CD4-positive, alpha-beta T cell treated with Interferon alpha-2 for 1 hour (primary cell): ENCODE measurements around the gene GJB2.
"Not testable (repeated sequence)": the region's sequence is repeated elsewhere in the genome, so short reads cannot be mapped to it uniquely, and the experiment has no call there.

Source experiments
- DNase-seq, 2 donors: peaks; one replicate each; pipeline ENCODE4 v3.0.0-alpha.2; 2020 to 2022

Gene GJB2

DNA sequence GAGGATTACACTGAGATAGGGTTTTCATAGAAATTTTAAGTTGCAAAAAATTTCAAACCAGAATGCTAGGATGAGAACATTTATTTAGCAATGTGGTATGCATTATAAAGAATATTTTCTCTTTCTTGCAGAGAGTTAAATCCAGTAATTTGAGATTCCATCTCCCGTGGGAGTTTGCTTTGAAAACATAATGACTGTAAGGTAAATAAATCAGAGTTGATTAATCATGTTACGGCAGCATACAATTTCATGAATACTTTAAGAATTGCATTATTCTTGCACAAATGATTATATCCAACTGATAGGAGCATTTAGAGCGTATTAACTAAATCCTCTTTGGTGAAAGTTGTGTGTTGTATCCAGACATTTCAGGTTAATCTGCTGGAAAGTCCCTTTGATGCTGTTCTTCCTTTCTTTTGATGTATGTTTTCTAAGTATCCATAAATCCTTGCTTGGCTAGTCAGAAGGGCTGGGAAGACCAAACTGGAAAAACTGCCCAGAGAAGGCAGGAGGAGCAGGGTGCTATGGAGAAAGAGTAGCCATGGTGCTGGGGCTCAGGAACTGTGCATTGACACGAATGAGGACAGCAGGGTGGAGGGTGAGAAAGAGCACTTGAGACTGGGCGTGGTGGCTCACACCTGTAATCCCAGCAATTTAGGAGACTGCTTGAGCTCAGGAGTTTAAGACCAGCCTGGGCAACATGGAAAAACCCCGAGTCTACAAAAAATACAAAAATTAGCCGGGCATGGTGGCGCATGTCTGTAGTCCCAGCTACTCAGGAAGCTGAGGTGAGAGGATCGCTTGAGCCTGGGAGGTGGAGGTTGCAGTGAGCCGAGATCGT lies 27.1 kb downstream of the GJB2 start:
- no peak for DNase-seq

DNA sequence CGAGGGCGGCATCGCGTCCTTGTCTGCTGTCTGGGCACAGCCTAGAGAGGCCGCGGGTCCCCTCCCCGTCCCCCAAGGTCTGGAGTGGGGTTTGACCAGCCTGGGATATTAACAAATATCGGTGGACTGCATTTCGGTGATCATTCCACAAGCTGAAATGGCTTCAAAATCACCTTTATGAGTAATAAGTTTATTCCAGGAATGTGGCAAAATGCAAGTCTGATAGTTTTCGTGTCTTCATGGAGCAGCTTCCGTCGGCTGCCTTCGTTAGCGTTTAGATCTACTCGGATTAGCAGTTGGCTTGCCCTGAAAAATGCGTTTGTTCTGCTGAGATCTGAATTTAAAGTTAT lies 30.8 kb downstream of the GJB2 start:
- no peak for DNase-seq

DNA sequence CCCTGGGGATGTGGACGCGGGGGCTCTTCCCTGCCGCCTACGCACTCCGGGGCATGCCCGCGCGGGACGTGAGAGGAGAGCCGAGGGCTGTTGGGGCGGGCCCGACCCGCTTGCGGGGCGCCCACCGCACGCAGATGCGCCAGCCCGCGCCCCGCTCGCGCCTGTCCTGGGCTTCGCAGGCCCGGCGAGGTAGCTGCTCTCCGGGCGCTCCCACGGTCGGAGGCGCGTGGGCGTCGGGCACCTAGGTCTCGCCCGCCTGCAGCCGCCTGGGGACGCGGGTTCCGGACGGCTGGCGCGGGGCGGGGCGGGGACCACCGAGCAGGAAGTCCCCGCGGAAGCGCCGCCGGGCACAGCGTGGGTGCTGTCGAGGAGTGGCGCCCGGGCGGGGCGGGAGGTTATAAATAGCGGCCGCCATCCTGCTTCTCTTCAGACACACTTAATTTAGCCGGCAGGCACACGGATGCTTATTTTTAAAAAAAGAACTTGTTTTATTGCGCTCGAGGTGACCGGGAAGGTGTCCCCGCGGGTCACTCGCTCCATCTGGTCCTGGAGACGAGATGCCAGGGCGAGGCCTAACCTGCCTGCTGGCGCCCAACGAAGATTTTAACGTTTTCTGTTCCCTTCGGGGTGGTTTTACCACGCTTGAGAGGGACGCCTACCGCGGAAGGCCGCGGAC lies 31.3 kb downstream of the GJB2 start:
- DNase-seq, result peak; percentile 60 to 67

DNA sequence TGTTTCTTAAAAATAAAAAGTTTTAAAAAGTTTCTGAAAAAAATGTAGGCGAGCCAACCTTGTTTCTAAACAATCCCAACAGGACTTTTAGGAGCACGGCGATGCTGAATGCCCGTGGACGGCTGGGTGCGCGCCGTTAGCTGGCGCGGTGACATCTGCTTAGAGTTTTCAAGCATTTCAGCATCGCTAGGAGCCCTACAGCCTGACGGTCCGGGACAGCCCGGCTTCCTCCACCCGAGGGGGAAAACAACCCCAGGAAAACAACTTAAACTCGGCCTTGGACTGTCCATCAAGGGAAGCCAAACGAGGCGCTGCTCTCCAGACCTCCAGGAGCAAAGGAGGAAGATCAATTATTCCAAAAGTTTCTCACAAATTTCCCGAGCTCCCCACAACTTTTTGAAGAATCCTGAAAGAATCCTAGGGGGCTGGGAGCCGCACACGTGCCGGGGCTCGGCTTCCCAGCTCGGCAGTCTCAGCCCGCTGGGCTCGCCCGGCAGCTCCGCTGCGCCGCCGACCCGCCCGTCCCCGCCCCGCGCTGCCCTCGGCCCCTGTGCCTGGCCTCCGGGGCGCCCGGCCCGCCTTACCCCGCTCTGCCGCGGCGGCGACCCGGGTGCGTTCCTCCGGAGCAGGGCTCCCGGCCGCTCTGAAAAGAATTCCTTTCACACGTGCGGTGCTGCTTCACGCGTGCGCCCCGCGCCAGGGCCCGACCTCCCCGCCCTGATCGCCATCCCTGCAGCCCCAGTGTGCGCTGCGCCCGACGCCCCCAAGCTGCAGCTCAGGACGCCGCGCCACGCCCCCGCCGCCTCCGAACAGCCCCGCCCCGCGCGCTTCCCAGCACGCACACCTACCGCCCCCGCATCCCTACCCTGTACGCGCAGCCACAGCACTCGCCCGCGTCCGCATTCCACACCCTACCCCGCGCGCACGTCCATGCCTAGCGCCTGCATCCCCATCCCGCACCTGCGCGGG lies 32.1 kb downstream of the GJB2 start, which contains the start of gene GJA3:
GJA3 (minus strand) TSS at position 747 of the 969 bp plus-strand sequence. CDS start 17,764 bp downstream, outside the sequence.
- DNase-seq, result peak; percentile 44 to 51

- DNase-seq, result no peak
Measured at GRCh38 chr13:20159646-20160305, 33.0 kb downstream of the GJB2 start.

GRCh38 chr13:20157151-20157796 lies 35.5 kb downstream of the GJB2 start:
- DNase-seq, result no peak

GRCh38 chr13:20156702-20157101 lies 36.0 kb downstream of the GJB2 start:
- no peak for DNase-seq

GRCh38 chr13:20153290-20153689 lies 39.4 kb downstream of the GJB2 start:
- not testable (repeated sequence) for DNase-seq

DNA sequence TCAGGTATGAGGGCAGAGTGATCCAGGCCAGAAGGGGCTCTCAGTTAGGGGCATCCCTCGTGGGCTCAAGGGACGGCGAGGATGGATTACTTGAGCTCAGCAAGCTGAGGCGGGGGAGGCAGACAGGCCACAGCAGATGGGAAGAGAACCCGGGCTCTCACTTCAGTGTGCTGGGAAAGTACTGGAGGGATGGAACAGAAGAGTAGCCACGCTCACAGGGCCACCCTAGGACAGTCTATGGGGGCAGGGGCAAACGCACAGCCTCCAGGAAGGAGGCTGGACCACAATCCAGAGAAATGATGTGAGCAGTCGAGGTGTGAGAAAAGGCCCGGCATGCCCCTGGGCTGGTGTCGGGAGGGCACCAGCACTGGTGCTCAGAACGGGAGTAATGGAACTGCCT lies 41.1 kb downstream of the GJB2 start:
- DNase-seq, result no peak

DNA sequence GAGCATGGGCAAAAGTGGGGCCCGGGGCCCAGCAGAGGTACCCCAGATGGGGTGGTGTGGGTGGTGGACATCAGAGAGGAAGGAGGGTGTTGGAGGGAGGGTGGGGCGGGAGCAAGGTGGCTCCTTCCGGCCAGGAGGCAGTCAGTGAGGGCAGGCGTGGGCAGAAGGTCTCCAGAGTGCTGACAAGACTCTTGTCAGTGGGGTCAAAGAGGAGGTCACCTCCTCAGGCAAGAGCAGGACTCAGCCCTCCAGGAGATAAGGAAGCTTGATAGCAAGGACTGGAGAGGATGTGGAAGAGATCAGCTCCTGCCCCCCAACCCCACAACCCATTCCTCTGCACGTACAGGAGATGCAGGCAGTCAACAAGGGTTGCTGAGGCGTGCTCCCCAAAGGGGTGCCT lies 41.7 kb downstream of the GJB2 start:
- DNase-seq, result no peak

DNA sequence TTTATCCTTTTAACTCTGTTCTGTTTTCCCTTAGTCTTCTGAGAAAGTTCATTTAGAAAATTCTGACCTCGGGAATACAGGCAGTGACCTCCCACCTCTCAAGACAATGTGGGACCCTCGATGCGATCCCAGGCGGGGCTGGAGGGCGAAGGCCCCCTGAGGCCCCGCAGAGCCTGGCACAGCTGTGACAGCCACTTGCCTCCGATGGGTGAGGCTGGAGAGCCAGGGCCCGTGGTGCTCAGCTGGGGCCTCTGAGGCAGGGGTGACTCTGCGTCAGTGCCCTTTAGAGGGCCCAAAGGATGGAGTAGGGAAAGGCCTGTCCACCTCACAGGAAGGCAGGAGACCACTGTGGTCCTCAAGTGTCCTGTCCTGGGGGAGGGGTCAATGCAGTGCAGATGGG lies 42.2 kb downstream of the GJB2 start:
- DNase-seq, result no peak

DNA sequence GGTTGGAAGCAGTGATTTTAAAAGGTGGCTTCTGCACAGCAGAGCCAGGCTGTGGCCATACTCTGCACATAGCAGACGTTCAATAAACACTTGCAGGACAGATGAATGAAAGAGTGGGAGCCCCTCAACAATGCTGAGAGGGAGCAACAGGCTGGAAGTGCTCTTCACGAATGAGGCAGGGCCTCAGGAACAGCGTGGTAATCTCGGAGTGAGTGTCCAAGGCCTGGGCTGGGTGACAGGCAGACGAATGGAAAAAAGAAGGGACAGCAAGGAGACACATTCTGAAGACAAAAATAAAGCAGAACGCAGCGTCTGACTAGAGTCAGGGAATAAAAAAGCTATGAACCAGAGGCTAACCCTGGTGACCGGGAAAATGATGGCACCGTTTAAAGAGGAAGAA lies 43.0 kb downstream of the GJB2 start:
- no peak for DNase-seq

GRCh38 chr13:20148501-20149183 lies 44.1 kb downstream of the GJB2 start:
- DNase-seq, result no peak

- DNase-seq, result no peak
Measured at GRCh38 chr13:20146381-20146780, 46.4 kb downstream of the GJB2 start.

- no peak for DNase-seq
Measured at GRCh38 chr13:20145521-20145920, 47.2 kb downstream of the GJB2 start.

- DNase-seq, result no peak
Measured at GRCh38 chr13:20144141-20144850, 48.4 kb downstream of the GJB2 start.

DNA sequence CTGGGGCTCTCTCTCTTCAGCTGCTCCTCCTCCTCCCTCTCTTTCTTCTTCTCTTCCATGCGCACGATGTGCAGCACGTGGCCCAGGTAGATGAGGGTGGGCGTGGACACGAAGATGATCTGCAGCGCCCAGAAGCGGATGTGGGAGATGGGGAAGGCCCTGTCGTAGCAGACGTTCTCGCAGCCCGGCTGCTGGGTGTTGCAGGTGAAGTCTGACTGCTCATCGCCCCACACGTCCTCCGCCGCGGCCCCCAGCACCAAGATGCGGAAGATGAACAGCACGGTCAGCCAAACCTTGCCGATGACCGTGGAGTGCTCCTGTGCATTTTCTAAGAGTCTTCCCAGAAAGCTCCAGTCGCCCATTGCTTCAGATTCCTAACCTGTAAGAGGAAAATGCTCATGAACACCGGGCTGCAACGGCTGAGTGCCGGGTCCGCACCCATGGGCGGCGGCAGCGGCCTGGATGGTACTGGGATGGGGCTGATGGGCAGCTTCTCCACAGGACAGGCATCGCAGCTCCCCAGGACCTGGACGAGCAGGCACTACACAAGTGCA lies 49.7 kb downstream of the GJB2 start:
- no peak for DNase-seq

DNA sequence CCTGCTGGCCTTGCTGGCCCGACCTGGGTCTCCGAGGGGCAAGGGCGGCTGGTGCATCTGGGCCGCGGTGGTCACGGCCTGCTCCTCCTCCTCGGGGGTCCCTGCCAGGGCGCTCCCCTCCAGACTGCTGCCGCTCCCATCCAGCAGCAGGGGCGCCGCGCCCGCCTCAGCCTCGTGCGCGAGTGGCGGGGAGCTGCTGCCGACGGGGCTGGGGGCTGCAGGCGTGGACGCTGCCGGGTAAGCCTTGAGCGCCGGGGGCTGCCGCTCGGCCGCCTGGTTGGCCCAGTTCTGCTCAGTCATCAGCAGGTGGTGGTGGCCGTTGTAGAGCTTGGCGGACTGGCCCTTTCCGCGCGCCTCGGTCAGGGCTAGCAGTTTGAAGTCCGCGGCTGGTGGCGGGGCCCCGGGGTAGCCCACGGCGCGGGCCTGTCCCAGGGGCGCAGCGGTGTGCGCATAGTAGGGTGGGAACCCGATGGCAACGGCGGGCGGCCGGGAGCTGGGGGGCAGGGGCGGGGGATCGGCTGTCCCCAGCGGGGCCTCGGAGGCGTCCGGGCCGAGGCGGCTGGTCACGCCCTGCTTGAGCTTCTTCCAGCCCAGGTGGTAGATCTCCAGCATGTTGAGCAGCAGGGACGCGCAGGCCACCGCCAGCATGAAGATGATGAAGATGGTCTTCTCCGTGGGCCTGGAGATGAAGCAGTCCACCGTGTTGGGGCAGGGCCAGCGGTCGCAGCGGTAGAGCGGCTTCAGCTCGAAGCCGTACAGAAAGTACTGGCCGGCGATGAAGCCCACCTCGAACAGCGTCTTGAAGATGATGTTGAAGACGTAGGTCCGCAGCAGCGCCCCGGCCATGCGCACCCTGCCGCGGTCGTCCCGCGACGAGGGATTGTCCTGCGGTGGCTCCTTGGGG lies 50.5 kb downstream of the GJB2 start:
- no peak for DNase-seq
